Aorta (tissue), 5 donors: ENCODE results near the gene SMIM9. TPM values are rescaled to one million over a fixed set of nuclear protein-coding genes. Genes with fewer than 3 reads are reported as not detected.
"Not testable (repeated sequence)": the region's sequence is repeated elsewhere in the genome, so short reads cannot be mapped to it uniquely, and the experiment has no call there.

Experiments
- ATAC-seq: fragments of 200-7000 bp; cut with Tn5 transposase; one replicate; pipeline ENCODE4 v1.9.1; 2022; ENCODE audit warnings: moderate library complexity; ENCODE audit not compliant: low FRiP score
- DNase-seq, 2 donors: peaks; one replicate each; pipeline ENCODE4 v3.0.0-alpha.2; 2020
- H3K27ac ChIP-seq, 2 donors: one replicate each; pipeline ENCODE4 v1.5.1; 2013; ENCODE audit warnings: low read length in 2 of 2, mild to moderate bottlenecking in 2 of 2, moderate library complexity in 2 of 2, control low read depth in 1 of 2, inconsistent platforms in 1 of 2, low read depth in 1 of 2
- H3K27me3 ChIP-seq, 2 donors: one replicate each; pipeline ENCODE4 v1.6.1; 2013; ENCODE audit warnings: control low read depth in 1 of 2, low read length in 1 of 2, mild to moderate bottlenecking in 1 of 2, moderate library complexity in 1 of 2; ENCODE audit not compliant: insufficient read depth in 2 of 2, control insufficient read depth in 1 of 2
- H3K36me3 ChIP-seq, 2 donors: one replicate each; pipeline ENCODE4 v1.6.1; 2013; ENCODE audit warnings: control low read depth in 1 of 2, low read length in 1 of 2, mild to moderate bottlenecking in 1 of 2; ENCODE audit not compliant: insufficient read depth in 2 of 2, control insufficient read depth in 1 of 2
- H3K4me1 ChIP-seq, 2 donors: one replicate each; pipeline ENCODE4 v1.6.1; 2013; ENCODE audit warnings: low read length in 2 of 2, control low read depth in 1 of 2, mild to moderate bottlenecking in 1 of 2, moderate library complexity in 1 of 2; ENCODE audit not compliant: insufficient read depth in 2 of 2, control insufficient read depth in 1 of 2
- H3K4me3 ChIP-seq, 2 donors: one replicate each; pipeline ENCODE4 v1.5.1; 2013; ENCODE audit warnings: low read length in 2 of 2, control low read depth in 1 of 2, mild to moderate bottlenecking in 1 of 2
- H3K9me3 ChIP-seq: one replicate; pipeline ENCODE4 v1.6.1; 2013; ENCODE audit warnings: mild to moderate bottlenecking, low read length; ENCODE audit not compliant: control insufficient read depth
- WGBS, 2 donors: extraction: QIAGEN DNeasy Blood & Tissue Kit; methylation state at CpG; one replicate each; pipeline ENCODE4 v1.1.7; 2013; 5-methylcytosine and 5-hydroxymethylcytosine counted together
- intact Hi-C, 2 donors: fragments of 100-400 bp; cut with DNase I; formaldehyde crosslinking; loops; one replicate each; pipeline versions ENCODE4 v1.14.2 to v1.15.0; 2022
- polyA plus RNA-seq, 2 donors: library from polyadenylated mRNA; stranded (reverse); fragments of 200-250 nt; gene quantifications; one replicate each; pipeline ENCODE4 v1.2.3, GENCODE V29; 2013
- total RNA-seq, 2 donors: library from RNA; stranded (reverse); fragmentation: NEBNext Ultra II Directional; extraction: Animal tissue kit (Norgen Biotek cat#: 25700); gene quantifications; one replicate each; pipeline ENCODE4 v1.2.1, GENCODE V29; 2021
- donor health status: healthy with polysubstance abuse.
- donor health status: Bipolar disorder and iron deficiency.
- donor health status: DM: no; HTN: no; CAD: no.
- donor health status: DM: no; HTN: no; CAD: no.
- donor health status: DM: yes; HTN: yes; CAD: no.

Gene SMIM9
- total and polyA plus RNA-seq, 4 donors, result 0.39 TPM; not detected in 3

DNA sequence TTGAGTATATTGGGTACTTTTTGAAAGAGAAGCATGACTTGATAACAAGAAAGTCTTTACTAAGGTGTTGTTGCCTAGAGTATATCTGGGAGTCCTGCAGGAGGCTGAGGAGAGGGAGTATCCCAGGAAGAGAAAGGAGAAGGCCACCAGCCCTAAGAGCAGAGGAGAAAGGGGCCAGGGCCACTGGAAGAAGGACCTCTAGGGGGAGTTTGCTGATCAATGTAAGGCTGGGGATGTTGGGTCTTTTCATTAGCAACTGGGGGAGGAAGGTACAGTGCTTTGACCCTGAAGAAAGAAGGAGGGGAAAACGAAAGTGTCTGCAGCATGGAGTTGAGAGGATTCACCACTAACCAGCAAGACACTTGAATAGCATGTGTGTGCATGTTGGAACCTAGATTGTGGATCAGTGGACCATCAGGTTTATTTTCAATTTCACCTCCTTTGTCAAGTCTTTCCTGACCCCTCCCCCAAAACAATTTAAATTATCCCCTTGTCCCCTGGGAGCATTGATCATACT is 4.5 kb downstream of the SMIM9 start:
- H3K27me3 ChIP-seq, result no peaks in the 10 kb centered on the region
- no peak overlapping the region for H3K27ac ChIP-seq
- intact Hi-C loops, result no loop called here
- H3K4me1 ChIP-seq, result no peaks in the 10 kb centered on the region
- ATAC-seq, result no peak
- no peaks in the 10 kb centered on the region for H3K36me3 ChIP-seq
- no peak overlapping the region for H3K4me3 ChIP-seq
- DNase-seq, result no peak
- no peaks in the 10 kb centered on the region for H3K9me3 ChIP-seq
- WGBS, 2 donors, result 13 to 39% methylated on average over 1 of the region's 1 CpG

DNA sequence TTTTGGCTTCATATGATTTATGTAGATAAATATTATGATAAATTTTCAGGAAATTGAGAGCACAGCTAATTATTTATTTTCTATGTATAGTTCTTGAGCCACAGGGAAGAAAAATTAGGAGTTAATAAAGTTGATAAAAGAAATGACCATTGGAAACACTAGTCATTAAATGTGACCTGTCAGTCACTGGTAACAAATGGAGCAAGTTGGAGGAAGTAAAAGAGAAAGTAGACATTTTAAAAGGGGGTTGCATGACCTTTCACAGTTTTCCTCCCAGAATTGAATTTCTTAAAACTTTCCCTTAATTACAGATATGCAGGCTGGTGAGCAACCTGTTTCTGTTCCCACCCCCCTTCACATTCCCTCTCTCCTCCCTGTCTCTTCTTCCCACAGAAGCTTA is 5.3 kb downstream of the SMIM9 start:
- intact Hi-C loops, result no loop called here
- DNase-seq (no peak), ATAC-seq (no peak)
- H3K9me3 ChIP-seq, result no peaks in the 10 kb centered on the region
- no peak overlapping the region for H3K4me3 ChIP-seq
- H3K27ac ChIP-seq, result no peak overlapping the region
- no peaks in the 10 kb centered on the region for H3K4me1 ChIP-seq
- no peaks in the 10 kb centered on the region for H3K36me3 ChIP-seq
- no peaks in the 10 kb centered on the region for H3K27me3 ChIP-seq

DNA sequence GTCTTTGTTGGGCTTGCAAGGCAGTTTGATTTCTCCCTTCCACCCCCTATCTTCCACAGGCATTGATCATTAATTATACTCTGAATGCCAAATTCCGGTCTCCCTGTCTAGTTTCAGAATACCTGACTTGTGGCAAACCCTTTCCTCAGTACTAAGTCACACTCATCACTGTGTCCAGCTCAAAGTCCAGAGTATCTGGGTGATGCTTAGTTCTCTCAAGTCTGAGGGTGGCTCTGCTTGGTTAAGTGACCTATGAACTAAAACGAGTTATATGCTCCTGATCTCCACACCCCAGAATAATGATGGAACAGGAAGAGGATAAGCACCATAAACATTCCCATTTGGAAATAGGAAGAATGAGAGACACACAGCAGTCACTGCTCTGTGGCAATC is 6.5 kb downstream of the SMIM9 start:
- no peaks in the 10 kb centered on the region for H3K4me1 ChIP-seq
- no peak for ATAC-seq
- 72 to 98% methylated on average over 2 of the region's 2 CpGs for WGBS, 2 donors
- H3K36me3 ChIP-seq, result no peaks in the 10 kb centered on the region
- DNase-seq, result no peak
- no peak overlapping the region for H3K4me3 ChIP-seq
- no peaks in the 10 kb centered on the region for H3K27me3 ChIP-seq
- H3K27ac ChIP-seq, result no peak overlapping the region
- no peaks in the 10 kb centered on the region for H3K9me3 ChIP-seq
- intact Hi-C loops, result no loop called here

DNA sequence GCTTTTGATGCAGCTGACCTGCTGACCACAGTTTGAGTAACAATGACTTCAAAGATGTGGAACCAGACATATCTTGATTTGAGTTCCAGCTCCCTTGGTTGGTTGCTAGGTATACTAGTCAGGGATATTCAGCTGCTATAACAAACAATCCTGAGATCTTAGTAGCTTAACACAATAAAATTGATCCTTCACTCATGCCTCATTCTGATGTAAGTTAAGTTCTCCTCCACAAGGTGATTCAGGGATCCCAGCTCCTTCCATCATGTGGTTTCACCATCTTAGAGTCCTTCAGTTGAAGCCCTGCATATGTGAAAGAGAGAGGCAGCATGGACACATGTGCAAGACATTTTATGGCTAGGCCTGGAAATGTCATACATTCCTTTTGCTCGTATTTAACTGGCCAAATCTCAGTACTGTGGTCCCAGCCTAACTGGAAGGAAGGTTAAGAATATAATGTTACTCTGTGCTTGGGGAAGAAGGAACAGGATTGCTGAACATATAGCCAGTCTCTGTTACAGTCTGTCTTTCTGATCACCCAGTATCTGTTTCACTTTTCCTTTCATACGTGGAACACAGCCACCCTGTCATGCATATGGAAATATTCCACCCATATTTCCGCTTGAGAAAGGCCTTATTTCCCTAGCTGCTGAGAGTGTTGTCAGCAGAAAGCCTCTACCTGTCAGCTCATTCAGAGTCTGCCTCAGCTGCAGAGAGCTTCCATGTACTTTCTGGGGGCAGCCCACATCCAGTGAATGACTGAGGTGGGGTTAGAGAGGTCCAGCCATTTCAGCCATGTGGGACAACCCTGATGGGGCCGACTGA is 7.1 kb downstream of the SMIM9 start:
- no peaks in the 10 kb centered on the region for H3K27me3 ChIP-seq
- ATAC-seq, result no peak
- H3K9me3 ChIP-seq, result no peaks in the 10 kb centered on the region
- no peak overlapping the region for H3K27ac ChIP-seq
- intact Hi-C loops, result no loop called here
- 57 to 68% methylated on average over 4 of the region's 4 CpGs for WGBS, 2 donors
- H3K4me1 ChIP-seq, result no peaks in the 10 kb centered on the region
- H3K36me3 ChIP-seq, result no peaks in the 10 kb centered on the region
- H3K4me3 ChIP-seq, result no peak overlapping the region
- DNase-seq, result no peak

DNA sequence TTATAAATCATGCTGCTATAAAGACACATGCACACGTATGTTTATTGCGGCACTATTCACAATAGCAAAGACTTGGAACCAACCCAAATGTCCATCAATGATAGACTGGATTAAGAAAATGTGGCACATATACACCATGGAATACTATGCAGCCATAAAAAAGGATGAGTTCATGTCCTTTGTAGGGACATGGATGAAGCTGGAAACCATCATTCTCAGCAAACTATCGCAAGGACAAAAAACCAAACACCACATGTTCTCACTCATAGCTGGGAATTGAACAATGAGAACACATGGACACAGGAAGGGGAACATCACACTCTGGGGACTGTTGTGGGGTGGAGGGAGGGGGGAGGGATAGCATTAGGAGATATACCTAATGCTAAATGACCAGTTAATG is 8.9 kb downstream of the SMIM9 start:
- intact Hi-C loops, H3K9me3 ChIP-seq, H3K4me1 ChIP-seq, H3K36me3 ChIP-seq, ATAC-seq, H3K27me3 ChIP-seq, DNase-seq, H3K27ac ChIP-seq, H3K4me3 ChIP-seq: not testable (repeated sequence)
- WGBS, 2 donors, result no CpG with 5 or more reads among the region's 3 CpGs

DNA sequence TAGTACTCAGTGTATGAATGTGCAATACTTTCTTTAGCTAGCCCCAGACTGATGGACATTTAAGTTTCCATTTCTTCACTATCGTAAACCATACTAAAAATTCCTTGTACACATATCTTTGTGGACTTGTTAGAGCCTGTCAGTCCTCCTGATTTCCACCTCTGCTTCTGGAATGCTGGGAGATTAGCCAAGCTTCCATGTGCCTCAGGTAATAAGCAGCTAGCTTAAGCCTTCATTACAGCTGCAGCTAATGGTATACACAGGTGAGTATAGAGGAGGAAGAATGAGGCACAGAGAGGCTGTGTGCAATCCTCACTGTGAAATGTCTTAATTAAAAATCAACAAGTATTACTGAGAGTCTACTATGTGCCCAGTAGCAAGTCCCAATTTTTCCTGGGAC is 9.8 kb downstream of the SMIM9 start:
- Histone ChIP-seq H3K4me3 (no peak overlapping the region), H3K27ac (no peak overlapping the region), H3K36me3 (no peaks in the 10 kb centered on the region), H3K27me3 (no peaks in the 10 kb centered on the region), H3K9me3 (no peaks in the 10 kb centered on the region), H3K4me1 (no peaks in the 10 kb centered on the region)
- intact Hi-C loops, result no loop called here
- WGBS, 2 donors, result 71 to 92% methylated on average over 1 of the region's 1 CpG
- DNase-seq, result no peak
- no peak for ATAC-seq

DNA sequence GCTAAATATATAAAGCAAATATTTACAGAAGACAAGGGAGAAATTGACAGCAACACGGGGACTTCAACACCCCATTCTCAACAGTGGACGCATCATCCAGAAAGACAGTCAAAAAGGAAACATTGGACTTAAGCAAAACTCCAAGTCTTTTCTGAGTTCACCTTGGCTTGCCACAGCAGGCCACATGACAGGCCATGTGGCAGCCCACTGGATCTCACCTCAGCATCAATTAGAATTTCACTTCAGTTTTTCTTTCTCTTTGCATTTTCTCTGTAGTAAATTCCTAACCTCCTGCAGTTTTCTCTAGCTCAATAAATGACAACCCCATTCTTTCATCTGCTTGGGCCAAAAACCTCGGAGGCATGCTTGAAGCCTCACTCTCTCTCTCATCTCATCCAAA is 12.4 kb downstream of the SMIM9 start:
- Histone ChIP-seq H3K4me3 (no peak overlapping the region), H3K4me1 (no peaks in the 10 kb centered on the region), H3K9me3 (no peaks in the 10 kb centered on the region), H3K27ac (no peak overlapping the region), H3K36me3 (no peaks in the 10 kb centered on the region), H3K27me3 (no peaks in the 10 kb centered on the region)
- DNase-seq, result no peak
- WGBS, 2 donors, result 59 to 79% methylated on average over 3 of the region's 3 CpGs
- intact Hi-C loops, result no loop called here
- ATAC-seq, result no peak

DNA sequence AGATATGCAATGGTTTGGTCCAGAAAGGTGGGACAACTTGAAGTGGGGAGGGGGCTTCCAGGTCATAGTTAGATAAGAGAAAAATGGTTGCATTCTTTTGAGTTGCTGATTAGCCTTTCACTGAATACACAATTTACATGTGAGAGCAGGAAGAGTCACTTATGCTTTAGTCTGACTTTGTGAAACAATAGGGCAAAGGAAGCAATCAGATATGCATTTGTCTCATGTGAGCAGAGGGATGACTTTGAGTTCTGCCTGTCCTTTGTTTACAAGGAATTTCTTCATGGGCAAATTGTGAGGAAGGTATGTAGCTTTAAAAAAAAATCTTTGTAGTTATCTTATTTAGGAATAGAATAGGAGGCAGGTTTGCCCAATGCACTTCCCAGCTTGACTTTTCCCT is 12.9 kb downstream of the SMIM9 start:
- Histone ChIP-seq H3K4me3 (no peak overlapping the region), H3K4me1 (no peaks in the 10 kb centered on the region), H3K27me3 (no peaks in the 10 kb centered on the region), H3K9me3 (no peaks in the 10 kb centered on the region), H3K36me3 (no peaks in the 10 kb centered on the region), H3K27ac (no peak overlapping the region)
- no peak for ATAC-seq
- intact Hi-C loops, result no loop called here
- no peak for DNase-seq

DNA sequence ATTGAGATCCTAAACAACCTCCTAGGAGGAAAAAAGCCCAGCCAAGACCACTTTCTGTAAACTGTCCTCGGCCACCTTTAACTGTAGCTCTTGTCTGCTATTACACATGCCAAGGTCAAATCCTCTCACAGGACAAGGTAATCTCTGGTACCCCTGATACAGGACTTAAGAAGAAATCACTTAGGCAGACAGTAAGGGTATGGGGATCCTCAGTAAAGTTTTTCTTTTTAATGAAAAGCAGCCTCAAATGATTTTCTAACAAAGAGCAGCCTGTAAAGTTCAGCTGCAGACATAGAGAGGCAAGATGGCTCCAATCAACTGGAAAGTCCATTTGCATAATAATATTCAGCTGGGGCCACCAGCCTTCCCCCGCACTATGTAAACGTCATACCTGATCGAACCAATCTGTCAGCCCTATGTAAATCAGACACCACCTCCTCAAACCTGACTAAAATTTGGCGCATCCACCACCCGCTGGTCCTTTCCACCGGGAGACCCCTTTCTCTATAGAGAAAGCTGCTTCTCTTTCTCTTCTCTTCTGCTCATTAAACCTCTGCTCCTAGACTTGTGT is 14.6 kb downstream of the SMIM9 start:
- no peaks in the 10 kb centered on the region for H3K27me3 ChIP-seq
- H3K36me3 ChIP-seq, result no peaks in the 10 kb centered on the region
- intact Hi-C loops, result no loop called here
- ATAC-seq (no peak), DNase-seq (no peak)
- no peak overlapping the region for H3K27ac ChIP-seq
- H3K9me3 ChIP-seq, result no peaks in the 10 kb centered on the region
- no peaks in the 10 kb centered on the region for H3K4me1 ChIP-seq
- 65 to 83% methylated on average over 7 of the region's 7 CpGs for WGBS, 2 donors
- no peak overlapping the region for H3K4me3 ChIP-seq
